Right lung (tissue), 5 donors: ENCODE results near the gene CCDC60. TPM values are rescaled to one million over a fixed set of nuclear protein-coding genes. Genes with fewer than 3 reads are reported as not detected.
A peak's percentile ranks its signal among the peaks of the same experiment; 100 is the strongest.

Experiments
- DNase-seq, 2 donors: peaks; one replicate each; pipeline ENCODE4 v3.0.0-alpha.2; 2013
- polyA plus RNA-seq, 5 donors: library from polyadenylated mRNA; unstranded; fragments of 120-200 nt; gene quantifications; one replicate each; pipeline versions ENCODE4 v1.2.1 to v1.2.3, GENCODE V29; 2013; ENCODE audit warnings: inconsistent platforms in 1 of 5, low replicate concordance in 1 of 5; ENCODE audit not compliant: insufficient read length in 5 of 5, insufficient read depth in 1 of 5

Gene CCDC60
- polyA plus RNA-seq, 5 donors, result 0.73 to 2.8 (median 1.6) TPM

GRCh38 chr12:119528241-119528640 is 193.7 kb downstream of the CCDC60 start:
- peak in 1 of 2 donors; percentile 4 for DNase-seq

GRCh38 chr12:119540476-119540875 is 205.9 kb downstream of the CCDC60 start:
- no peak for DNase-seq

GRCh38 chr12:119544765-119545625 is 210.5 kb downstream of the CCDC60 start:
- peak; percentile 62 to 80 for DNase-seq

GRCh38 chr12:119546340-119546739 is 211.8 kb downstream of the CCDC60 start:
- DNase-seq, result no peak

GRCh38 chr12:119547001-119547400 is 212.5 kb downstream of the CCDC60 start:
- no peak for DNase-seq

- DNase-seq, result no peak
Observed at GRCh38 chr12:119556854-119557253, 222.3 kb downstream of the CCDC60 start.

- DNase-seq, result no peak
Observed at GRCh38 chr12:119565404-119565803, 230.9 kb downstream of the CCDC60 start.

GRCh38 chr12:119570771-119571170 is 236.2 kb downstream of the CCDC60 start:
- DNase-seq, result no peak

GRCh38 chr12:119573086-119573485 is 238.6 kb downstream of the CCDC60 start:
- no peak for DNase-seq

- DNase-seq, result no peak
Observed at GRCh38 chr12:119574255-119574654, 239.7 kb downstream of the CCDC60 start.

GRCh38 chr12:119576118-119576810 is 241.7 kb downstream of the CCDC60 start:
- DNase-seq, result no peak

- DNase-seq, result no peak
Observed at GRCh38 chr12:119576915-119577314, 242.4 kb downstream of the CCDC60 start.

GRCh38 chr12:119578112-119578511 is 243.6 kb downstream of the CCDC60 start:
- DNase-seq, result no peak

GRCh38 chr12:119589097-119589496 is 254.6 kb downstream of the CCDC60 start:
- no peak for DNase-seq

GRCh38 chr12:119589634-119590033 is 255.1 kb downstream of the CCDC60 start:
- no peak for DNase-seq

Other genes with a start within 250 kb of the CCDC60 start
- gene HSPB8, start 155.8 kb upstream of the CCDC60 start, polyA plus RNA-seq, result 10 to 100 TPM; 13.6 to 27.7 (median 17.2) TPM